ENCODE measurements around the gene ACVR1. TPM values are rescaled to one million over a fixed set of nuclear protein-coding genes. Genes with fewer than 3 reads are reported as not detected.

ACVR1 gene
- total and polyA plus RNA-seq, 9 of the 15 experiments (the other 6 are each of a cell fraction or from before 2014, with no cell fraction given) = 3.8 to 14.3 (median 6.9) TPM

DNA sequence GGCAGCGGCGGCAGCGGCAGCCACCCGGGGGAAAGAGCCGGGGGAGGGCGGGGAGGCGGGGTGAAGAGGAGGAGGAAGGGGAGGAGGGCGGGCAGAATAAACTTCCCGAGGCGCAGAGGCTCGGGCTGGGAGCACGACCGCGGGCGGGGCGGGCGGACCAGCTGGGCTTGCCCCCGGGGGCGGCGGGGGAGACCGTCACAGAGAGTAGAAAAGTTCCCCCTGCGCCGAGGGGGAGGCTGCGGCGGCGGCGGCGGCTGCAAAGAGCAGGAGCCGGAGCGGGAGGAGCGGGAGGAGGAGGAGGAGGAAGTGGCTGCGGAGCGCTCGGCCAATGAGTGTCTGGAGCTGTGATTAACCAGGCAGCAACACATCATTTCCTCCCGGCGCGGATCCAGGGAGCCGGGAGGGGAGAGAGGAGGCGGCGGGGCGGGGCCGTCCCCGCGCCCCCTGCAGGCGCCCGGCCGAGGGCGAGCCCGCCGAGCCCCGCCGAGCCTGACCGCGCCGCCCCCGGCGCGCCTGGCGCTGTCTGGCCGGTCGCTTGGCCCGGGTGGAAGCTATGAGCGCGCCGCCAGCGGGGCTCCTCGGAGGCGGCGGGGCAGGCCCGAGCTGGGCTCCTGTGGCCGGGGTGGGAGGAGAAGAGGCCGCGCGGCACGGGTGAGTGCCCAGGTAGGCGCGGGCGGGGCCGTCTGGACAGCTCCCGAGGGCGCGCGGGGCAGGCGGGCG lies at the start of gene ACVR1 (continued):
- TF ChIP-seq TCF7L2 (IDR thresholded peaks at IDR 0.05; ENCODE audit: low read depth, low read length) (no peak), PHF21A (IDR thresholded peaks at IDR 0.05; ENCODE audit: borderline replicate concordance, low read depth) (peak; percentile 95), ZNF764 (CRISPR knock-in tag; IDR thresholded peaks at IDR 0.05; ENCODE audit: low read depth) (no peak), CHCHD3 (CRISPR knock-in tag; IDR thresholded peaks at IDR 0.05) (no peak), CEBPG (CRISPR knock-in tag; IDR thresholded peaks at IDR 0.05) (no peak), CEBPG (tag; conservative IDR thresholded peaks at IDR 0.05 in 1 of 2, IDR thresholded peaks at IDR 0.05 in 1 of 2) (no peak), ZBTB7A (IDR thresholded peaks at IDR 0.05; ENCODE audit: borderline replicate concordance, control insufficient read depth, low read depth, low read length) (peak; percentile 91; the same call in 1 of the 2 replicates), ZNF79 (CRISPR knock-in tag; IDR thresholded peaks at IDR 0.05; ENCODE audit: low read depth) (no peak), NFATC3 (IDR thresholded peaks at IDR 0.05) (peak; percentile 95), HNRNPLL (IDR thresholded peaks at IDR 0.05; ENCODE audit: low read depth, low read length, poor library complexity, severe bottlenecking) (peak; percentile 25), ZNF75A (CRISPR knock-in tag; IDR thresholded peaks at IDR 0.05) (no peak)
- TF ChIP-seq, protein P1, sequence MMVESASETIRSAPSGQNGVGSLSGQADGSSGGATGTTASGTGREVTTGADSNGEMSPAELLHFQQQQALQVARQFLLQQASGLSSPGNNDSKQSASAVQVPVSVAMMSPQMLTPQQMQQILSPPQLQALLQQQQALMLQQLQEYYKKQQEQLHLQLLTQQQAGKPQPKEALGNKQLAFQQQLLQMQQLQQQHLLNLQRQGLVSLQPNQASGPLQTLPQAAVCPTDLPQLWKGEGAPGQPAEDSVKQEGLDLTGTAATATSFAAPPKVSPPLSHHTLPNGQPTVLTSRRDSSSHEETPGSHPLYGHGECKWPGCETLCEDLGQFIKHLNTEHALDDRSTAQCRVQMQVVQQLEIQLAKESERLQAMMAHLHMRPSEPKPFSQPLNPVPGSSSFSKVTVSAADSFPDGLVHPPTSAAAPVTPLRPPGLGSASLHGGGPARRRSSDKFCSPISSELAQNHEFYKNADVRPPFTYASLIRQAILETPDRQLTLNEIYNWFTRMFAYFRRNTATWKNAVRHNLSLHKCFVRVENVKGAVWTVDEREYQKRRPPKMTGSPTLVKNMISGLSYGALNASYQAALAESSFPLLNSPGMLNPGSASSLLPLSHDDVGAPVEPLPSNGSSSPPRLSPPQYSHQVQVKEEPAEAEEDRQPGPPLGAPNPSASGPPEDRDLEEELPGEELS (CRISPR knock-in tag; IDR thresholded peaks at IDR 0.05; ENCODE audit: borderline replicate concordance) = 0 out of 2 replicates have a peak, but pooled peaks have one; percentile 9
- TF ChIP-seq, protein P2, sequence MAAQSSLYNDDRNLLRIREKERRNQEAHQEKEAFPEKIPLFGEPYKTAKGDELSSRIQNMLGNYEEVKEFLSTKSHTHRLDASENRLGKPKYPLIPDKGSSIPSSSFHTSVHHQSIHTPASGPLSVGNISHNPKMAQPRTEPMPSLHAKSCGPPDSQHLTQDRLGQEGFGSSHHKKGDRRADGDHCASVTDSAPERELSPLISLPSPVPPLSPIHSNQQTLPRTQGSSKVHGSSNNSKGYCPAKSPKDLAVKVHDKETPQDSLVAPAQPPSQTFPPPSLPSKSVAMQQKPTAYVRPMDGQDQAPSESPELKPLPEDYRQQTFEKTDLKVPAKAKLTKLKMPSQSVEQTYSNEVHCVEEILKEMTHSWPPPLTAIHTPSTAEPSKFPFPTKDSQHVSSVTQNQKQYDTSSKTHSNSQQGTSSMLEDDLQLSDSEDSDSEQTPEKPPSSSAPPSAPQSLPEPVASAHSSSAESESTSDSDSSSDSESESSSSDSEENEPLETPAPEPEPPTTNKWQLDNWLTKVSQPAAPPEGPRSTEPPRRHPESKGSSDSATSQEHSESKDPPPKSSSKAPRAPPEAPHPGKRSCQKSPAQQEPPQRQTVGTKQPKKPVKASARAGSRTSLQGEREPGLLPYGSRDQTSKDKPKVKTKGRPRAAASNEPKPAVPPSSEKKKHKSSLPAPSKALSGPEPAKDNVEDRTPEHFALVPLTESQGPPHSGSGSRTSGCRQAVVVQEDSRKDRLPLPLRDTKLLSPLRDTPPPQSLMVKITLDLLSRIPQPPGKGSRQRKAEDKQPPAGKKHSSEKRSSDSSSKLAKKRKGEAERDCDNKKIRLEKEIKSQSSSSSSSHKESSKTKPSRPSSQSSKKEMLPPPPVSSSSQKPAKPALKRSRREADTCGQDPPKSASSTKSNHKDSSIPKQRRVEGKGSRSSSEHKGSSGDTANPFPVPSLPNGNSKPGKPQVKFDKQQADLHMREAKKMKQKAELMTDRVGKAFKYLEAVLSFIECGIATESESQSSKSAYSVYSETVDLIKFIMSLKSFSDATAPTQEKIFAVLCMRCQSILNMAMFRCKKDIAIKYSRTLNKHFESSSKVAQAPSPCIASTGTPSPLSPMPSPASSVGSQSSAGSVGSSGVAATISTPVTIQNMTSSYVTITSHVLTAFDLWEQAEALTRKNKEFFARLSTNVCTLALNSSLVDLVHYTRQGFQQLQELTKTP (IDR thresholded peaks at IDR 0.05; ENCODE audit: low read depth in 1 of 2, partially characterized antibody in 2 of 2) = peak in 1 of 2 experiments; percentile 33
- TF ChIP-seq, protein P3, sequence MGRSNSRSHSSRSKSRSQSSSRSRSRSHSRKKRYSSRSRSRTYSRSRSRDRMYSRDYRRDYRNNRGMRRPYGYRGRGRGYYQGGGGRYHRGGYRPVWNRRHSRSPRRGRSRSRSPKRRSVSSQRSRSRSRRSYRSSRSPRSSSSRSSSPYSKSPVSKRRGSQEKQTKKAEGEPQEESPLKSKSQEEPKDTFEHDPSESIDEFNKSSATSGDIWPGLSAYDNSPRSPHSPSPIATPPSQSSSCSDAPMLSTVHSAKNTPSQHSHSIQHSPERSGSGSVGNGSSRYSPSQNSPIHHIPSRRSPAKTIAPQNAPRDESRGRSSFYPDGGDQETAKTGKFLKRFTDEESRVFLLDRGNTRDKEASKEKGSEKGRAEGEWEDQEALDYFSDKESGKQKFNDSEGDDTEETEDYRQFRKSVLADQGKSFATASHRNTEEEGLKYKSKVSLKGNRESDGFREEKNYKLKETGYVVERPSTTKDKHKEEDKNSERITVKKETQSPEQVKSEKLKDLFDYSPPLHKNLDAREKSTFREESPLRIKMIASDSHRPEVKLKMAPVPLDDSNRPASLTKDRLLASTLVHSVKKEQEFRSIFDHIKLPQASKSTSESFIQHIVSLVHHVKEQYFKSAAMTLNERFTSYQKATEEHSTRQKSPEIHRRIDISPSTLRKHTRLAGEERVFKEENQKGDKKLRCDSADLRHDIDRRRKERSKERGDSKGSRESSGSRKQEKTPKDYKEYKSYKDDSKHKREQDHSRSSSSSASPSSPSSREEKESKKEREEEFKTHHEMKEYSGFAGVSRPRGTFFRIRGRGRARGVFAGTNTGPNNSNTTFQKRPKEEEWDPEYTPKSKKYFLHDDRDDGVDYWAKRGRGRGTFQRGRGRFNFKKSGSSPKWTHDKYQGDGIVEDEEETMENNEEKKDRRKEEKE (IDR thresholded peaks at IDR 0.05; ENCODE audit: borderline replicate concordance in 1 of 2, control insufficient read depth in 1 of 2, low read depth in 2 of 2, low read length in 1 of 2) = 0 out of 4 replicates have a peak, but pooled peaks of 1 of the 2 experiments have one; percentile 51
- TF ChIP-seq, protein P4, sequence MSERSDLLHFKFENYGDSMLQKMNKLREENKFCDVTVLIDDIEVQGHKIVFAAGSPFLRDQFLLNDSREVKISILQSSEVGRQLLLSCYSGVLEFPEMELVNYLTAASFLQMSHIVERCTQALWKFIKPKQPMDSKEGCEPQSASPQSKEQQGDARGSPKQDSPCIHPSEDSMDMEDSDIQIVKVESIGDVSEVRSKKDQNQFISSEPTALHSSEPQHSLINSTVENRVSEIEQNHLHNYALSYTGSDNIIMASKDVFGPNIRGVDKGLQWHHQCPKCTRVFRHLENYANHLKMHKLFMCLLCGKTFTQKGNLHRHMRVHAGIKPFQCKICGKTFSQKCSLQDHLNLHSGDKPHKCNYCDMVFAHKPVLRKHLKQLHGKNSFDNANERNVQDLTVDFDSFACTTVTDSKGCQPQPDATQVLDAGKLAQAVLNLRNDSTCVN (CRISPR knock-in tag; IDR thresholded peaks at IDR 0.05) = no peak

All from K562 (cell line).